Measurements from ENCODE around the gene PPP2R2B. TPM values are rescaled to one million over a fixed set of nuclear protein-coding genes. Genes with fewer than 3 reads are reported as not detected.

The PPP2R2B gene
- total RNA-seq, 1 experiment from 2014 or later = not detected

DNA sequence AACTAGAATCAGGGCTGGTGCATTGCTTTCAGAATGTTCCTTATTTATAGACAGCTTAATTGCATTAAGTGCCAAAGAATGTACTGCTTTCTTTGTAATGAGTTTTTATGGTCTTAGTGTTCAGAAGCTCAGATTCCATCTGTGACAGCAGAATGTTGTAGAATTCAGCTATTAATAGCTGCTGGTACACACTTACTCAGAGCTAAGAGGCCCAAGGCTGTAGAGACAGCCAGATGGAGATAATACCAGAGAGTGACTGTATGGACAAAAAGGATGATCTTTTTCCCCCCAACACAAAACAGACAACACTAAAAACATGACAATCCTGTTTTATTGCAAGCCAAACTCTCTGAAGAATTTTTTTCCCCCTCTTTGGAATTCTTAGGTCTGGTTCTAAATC is 50.2 kb downstream of the PPP2R2B start:
- ChIA-PET RAD21 (ENCODE audit: low non-redundant PET in 1 of 2, low total read pairs in 2 of 2, uncharacterized antibody in 2 of 2, unreplicated experiment in 2 of 2) (no interaction called here), CTCF (no interaction called here), POLR2A (no interaction called here)
- DNase-seq (ENCODE audit: low read depth, low spot score) (no peak), ATAC-seq (no peak)
- Histone ChIP-seq H3K79me2 (ENCODE audit: insufficient read depth, low read length) (no peaks in the 10 kb centered on the region), H3K27ac (ENCODE audit: low read depth, low read length) (no peak overlapping the region), H3K4me1 (ENCODE audit: control insufficient read depth in 1 of 2, insufficient read depth in 2 of 2, low read length in 2 of 2) (no peaks in the 10 kb centered on the region), H3K36me3 (ENCODE audit: control insufficient read depth in 1 of 2, insufficient read depth in 2 of 2, low read length in 2 of 2) (no peaks in the 10 kb centered on the region), H3K4me2 (ENCODE audit: low read length) (no peak overlapping the region), H2AFZ (ENCODE audit: low read depth, low read length, poor library complexity, severe bottlenecking) (no peak overlapping the region), H3K27me3 (ENCODE audit: insufficient read depth, low read length) (peaks cover 18% of the 10 kb centered on the region), H4K20me1 (ENCODE audit: insufficient read depth) (no peaks in the 10 kb centered on the region), H3K9ac (ENCODE audit: low read length) (no peak overlapping the region), H3K9me3 (ENCODE audit: control insufficient read depth in 1 of 2, insufficient read depth in 1 of 2, low read depth in 1 of 2, low read length in 2 of 2) (no peaks in the 10 kb centered on the region), H3K4me3 (replicated peaks in 1 of 2; ENCODE audit: low read depth in 1 of 2, low read length in 2 of 2) (no peak overlapping the region), H3K9me2 (ENCODE audit: insufficient read depth) (no peaks in the 10 kb centered on the region)
- intact Hi-C loops (cut with micrococcal nuclease) = no loop called here
- no TSS peak for BruUV-seq (replicated peaks)
- TF ChIP-seq SRF (IDR thresholded peaks at IDR 0.05; ENCODE audit: low read depth) = no peak
- TF ChIP-seq, protein P1, sequence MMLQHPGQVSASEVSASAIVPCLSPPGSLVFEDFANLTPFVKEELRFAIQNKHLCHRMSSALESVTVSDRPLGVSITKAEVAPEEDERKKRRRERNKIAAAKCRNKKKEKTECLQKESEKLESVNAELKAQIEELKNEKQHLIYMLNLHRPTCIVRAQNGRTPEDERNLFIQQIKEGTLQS (IDR thresholded peaks at IDR 0.05) = no peak
- TF ChIP-seq, protein P2, sequence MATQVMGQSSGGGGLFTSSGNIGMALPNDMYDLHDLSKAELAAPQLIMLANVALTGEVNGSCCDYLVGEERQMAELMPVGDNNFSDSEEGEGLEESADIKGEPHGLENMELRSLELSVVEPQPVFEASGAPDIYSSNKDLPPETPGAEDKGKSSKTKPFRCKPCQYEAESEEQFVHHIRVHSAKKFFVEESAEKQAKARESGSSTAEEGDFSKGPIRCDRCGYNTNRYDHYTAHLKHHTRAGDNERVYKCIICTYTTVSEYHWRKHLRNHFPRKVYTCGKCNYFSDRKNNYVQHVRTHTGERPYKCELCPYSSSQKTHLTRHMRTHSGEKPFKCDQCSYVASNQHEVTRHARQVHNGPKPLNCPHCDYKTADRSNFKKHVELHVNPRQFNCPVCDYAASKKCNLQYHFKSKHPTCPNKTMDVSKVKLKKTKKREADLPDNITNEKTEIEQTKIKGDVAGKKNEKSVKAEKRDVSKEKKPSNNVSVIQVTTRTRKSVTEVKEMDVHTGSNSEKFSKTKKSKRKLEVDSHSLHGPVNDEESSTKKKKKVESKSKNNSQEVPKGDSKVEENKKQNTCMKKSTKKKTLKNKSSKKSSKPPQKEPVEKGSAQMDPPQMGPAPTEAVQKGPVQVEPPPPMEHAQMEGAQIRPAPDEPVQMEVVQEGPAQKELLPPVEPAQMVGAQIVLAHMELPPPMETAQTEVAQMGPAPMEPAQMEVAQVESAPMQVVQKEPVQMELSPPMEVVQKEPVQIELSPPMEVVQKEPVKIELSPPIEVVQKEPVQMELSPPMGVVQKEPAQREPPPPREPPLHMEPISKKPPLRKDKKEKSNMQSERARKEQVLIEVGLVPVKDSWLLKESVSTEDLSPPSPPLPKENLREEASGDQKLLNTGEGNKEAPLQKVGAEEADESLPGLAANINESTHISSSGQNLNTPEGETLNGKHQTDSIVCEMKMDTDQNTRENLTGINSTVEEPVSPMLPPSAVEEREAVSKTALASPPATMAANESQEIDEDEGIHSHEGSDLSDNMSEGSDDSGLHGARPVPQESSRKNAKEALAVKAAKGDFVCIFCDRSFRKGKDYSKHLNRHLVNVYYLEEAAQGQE (IDR thresholded peaks at IDR 0.05; ENCODE audit: low read depth) = no peak

DNA sequence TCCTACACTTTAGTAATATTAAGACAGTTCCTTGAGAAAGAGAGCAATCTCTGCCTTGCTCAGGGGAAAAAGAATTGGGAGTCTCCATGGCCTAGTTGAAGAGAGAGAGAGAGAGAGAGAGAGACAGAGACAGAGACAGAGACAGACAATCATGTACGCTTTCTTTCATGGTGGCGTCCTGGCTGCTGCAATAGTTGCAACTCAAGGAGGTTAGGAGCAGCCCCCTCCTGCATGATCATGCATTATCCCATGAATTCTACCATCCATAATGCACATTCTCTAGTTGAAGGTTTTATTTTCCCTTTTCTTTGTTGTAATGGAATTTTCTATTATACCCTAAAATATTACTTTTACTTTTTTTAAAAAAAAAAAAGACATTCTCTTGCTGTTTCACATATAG is 50.7 kb downstream of the PPP2R2B start:
- TF ChIP-seq RAD21 (IDR thresholded peaks at IDR 0.05; ENCODE audit: low read depth) (no peak), ELF1 (IDR thresholded peaks at IDR 0.05; ENCODE audit: borderline replicate concordance, low read depth) (no peak), JUND (IDR thresholded peaks at IDR 0.05) (no peak), TCF7L2 (IDR thresholded peaks at IDR 0.05; ENCODE audit: borderline replicate concordance, extremely low read depth, insufficient read depth, insufficient read length) (no peak), POLR2A (IDR thresholded peaks at IDR 0.05; ENCODE audit: borderline replicate concordance, extremely low read depth, insufficient read depth, insufficient read length) (no peak), YY1 (IDR thresholded peaks at IDR 0.05; ENCODE audit: extremely low read depth, insufficient replicate concordance, low read depth, low read length) (no peak), CEBPB (IDR thresholded peaks at IDR 0.05; ENCODE audit: low read depth) (no peak), EZH2phosphoT487 (IDR thresholded peaks at IDR 0.05; ENCODE audit: borderline replicate concordance) (no peak), ZNF274 (IDR thresholded peaks at IDR 0.05; ENCODE audit: low read depth, low read length) (no peak), SRF (IDR thresholded peaks at IDR 0.05; ENCODE audit: low read depth) (no peak), CBX3 (IDR thresholded peaks at IDR 0.05; ENCODE audit: low read depth) (no peak)
- TF ChIP-seq, protein P1 (IDR thresholded peaks at IDR 0.05) = no peak
- TF ChIP-seq, protein P3, sequence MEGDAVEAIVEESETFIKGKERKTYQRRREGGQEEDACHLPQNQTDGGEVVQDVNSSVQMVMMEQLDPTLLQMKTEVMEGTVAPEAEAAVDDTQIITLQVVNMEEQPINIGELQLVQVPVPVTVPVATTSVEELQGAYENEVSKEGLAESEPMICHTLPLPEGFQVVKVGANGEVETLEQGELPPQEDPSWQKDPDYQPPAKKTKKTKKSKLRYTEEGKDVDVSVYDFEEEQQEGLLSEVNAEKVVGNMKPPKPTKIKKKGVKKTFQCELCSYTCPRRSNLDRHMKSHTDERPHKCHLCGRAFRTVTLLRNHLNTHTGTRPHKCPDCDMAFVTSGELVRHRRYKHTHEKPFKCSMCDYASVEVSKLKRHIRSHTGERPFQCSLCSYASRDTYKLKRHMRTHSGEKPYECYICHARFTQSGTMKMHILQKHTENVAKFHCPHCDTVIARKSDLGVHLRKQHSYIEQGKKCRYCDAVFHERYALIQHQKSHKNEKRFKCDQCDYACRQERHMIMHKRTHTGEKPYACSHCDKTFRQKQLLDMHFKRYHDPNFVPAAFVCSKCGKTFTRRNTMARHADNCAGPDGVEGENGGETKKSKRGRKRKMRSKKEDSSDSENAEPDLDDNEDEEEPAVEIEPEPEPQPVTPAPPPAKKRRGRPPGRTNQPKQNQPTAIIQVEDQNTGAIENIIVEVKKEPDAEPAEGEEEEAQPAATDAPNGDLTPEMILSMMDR (IDR thresholded peaks at IDR 0.05 in 2 of 3, conservative IDR thresholded peaks at IDR 0.05 in 1 of 3; ENCODE audit: borderline replicate concordance in 1 of 3, insufficient read depth in 1 of 3, low read depth in 2 of 3, low read length in 2 of 3) = no peak
- CTCF ChIA-PET = no interaction called here
- no peaks in the 10 kb centered on the region for H3K9me3 ChIP-seq (ENCODE audit: control insufficient read depth in 1 of 2, insufficient read depth in 1 of 2, low read depth in 1 of 2, low read length in 2 of 2)
- RAD21 ChIA-PET (ENCODE audit: low non-redundant PET in 1 of 2, low total read pairs in 2 of 2, uncharacterized antibody in 2 of 2, unreplicated experiment in 2 of 2) = no interaction called here
- ATAC-seq (no peak), DNase-seq (ENCODE audit: low read depth, low spot score) (no peak)
- no peaks in the 10 kb centered on the region for H3K36me3 ChIP-seq (ENCODE audit: control insufficient read depth in 1 of 2, insufficient read depth in 2 of 2, low read length in 2 of 2)
- H3K27ac ChIP-seq (ENCODE audit: low read depth, low read length) = no peak overlapping the region
- intact Hi-C loops (cut with micrococcal nuclease) = no loop called here
- H3K4me3 ChIP-seq (replicated peaks in 1 of 2; ENCODE audit: low read depth in 1 of 2, low read length in 2 of 2) = no peak overlapping the region
- no peaks in the 10 kb centered on the region for H3K9me2 ChIP-seq (ENCODE audit: insufficient read depth)
- H4K20me1 ChIP-seq (ENCODE audit: insufficient read depth) = no peaks in the 10 kb centered on the region
- H3K4me1 ChIP-seq (ENCODE audit: control insufficient read depth in 1 of 2, insufficient read depth in 2 of 2, low read length in 2 of 2) = no peaks in the 10 kb centered on the region
- no peak overlapping the region for H2AFZ ChIP-seq (ENCODE audit: low read depth, low read length, poor library complexity, severe bottlenecking)
- POLR2A ChIA-PET = no interaction called here
- H3K79me2 ChIP-seq (ENCODE audit: insufficient read depth, low read length) = no peaks in the 10 kb centered on the region
- H3K4me2 ChIP-seq (ENCODE audit: low read length) = no peak overlapping the region
- no TSS peak for BruUV-seq (replicated peaks)
- peaks cover 18% of the 10 kb centered on the region for H3K27me3 ChIP-seq (ENCODE audit: insufficient read depth, low read length)
- H3K9ac ChIP-seq (ENCODE audit: low read length) = no peak overlapping the region
